Motor neuron (in vitro differentiated cells): Measurements from ENCODE around the gene NIFK. TPM values are rescaled to one million over a fixed set of nuclear protein-coding genes. Genes with fewer than 3 reads are reported as not detected.
"Not testable (repeated sequence)": the region's sequence is repeated elsewhere in the genome, so short reads cannot be mapped to it uniquely, and the experiment has no call there.

Experiments used
- ATAC-seq, 8 experiments: fragments of 200-7000 bp; cut with Tn5 transposase; replicated peaks in 6 of 8; 2 replicates each; pipeline ENCODE4 v1.8.0; 2021; ENCODE audit warnings: mild to moderate bottlenecking in 8 of 8, moderate library complexity in 8 of 8
- H3K27ac ChIP-seq, 2 donors: fragments of 250-450 bp; sonication (Bioruptor Pico); 2 replicates each; pipeline ENCODE4 v1.9.0; 2021; ENCODE audit warnings: antibody characterized with exemption in 2 of 2, mild to moderate bottlenecking in 2 of 2, moderate library complexity in 1 of 2
- H3K4me1 ChIP-seq, 2 donors: fragments of 250-450 bp; sonication (Bioruptor Pico); replicated peaks in 1 of 2; 2 replicates each; pipeline ENCODE4 v1.6.1; 2021; ENCODE audit warnings: antibody characterized with exemption in 2 of 2, mild to moderate bottlenecking in 2 of 2, moderate library complexity in 1 of 2
- H3K4me3 ChIP-seq, 5 donors: fragments of 250-450 bp; sonication (Bioruptor Pico); 2 replicates each; pipeline ENCODE4 v1.9.0; 2021; ENCODE audit warnings: antibody characterized with exemption in 5 of 5, mild to moderate bottlenecking in 5 of 5, moderate library complexity in 4 of 5
- WGBS, 10 experiments: fragments of 450-650 bp; shearing (Covaris generic); methylation state at CpG; one replicate each; pipeline ENCODE4 v1.0.0; 2022; 5-methylcytosine and 5-hydroxymethylcytosine counted together
- in situ Hi-C, 9 experiments: fragments of 400-800 bp; cut with MboI; loops; one replicate each; pipeline ENCODE4 v1.15.0; 2021; ENCODE audit warnings: low sequenced_read_pairs in 9 of 9, low pct_unique_long_range_greater_than_20kb in 2 of 9; ENCODE audit not compliant: unreplicated experiment in 9 of 9
- total RNA-seq, 8 experiments: library from RNA; unstranded; fragments of 300-600 nt; gene quantifications; 2 replicates each; pipeline versions ENCODE4 v1.2.3 to v1.2.4, GENCODE V29; 2022

NIFK gene
- total RNA-seq, 8 experiments from 2014 or later: 34.1 to 106 (median 60.4) TPM

- H3K4me1 ChIP-seq: peaks cover 12 to 16% of the 10 kb centered on the region in 2 donors
- in situ Hi-C loops: no loop called here
- 0% methylated on average over 1 to 8 of the region's 67 CpGs for WGBS, 10 experiments
- peak within 1 kb of the TSS; percentile 68 to 96 (median 72) for H3K4me3 ChIP-seq
- peak within 1 kb of the TSS; percentile 94 to 97 for H3K27ac ChIP-seq
- peak; percentile 97 to 99 (median 98) for ATAC-seq
Measured at GRCh38 chr2:121755237-121756111, 18.8 kb upstream of the NIFK start, which contains the start of gene TSN. TSS of gene TSN (plus strand) at chr2:121755651. CDS start at chr2:121755780, 129 bp downstream.

- peak overlapping the region; percentile 74 to 97 for H3K27ac ChIP-seq
- peaks cover 12 to 16% of the 10 kb centered on the region in 2 donors for H3K4me1 ChIP-seq
- H3K4me3 ChIP-seq: peak overlapping the region; percentile 68 to 96 (median 72)
- 0 to 10% (median 0%) methylated on average over 2 to 8 of the region's 8 CpGs; no CpG with 5 or more reads in 1 of the 10 experiments for WGBS, 10 experiments
- ATAC-seq: peak in 3 of 8 experiments; percentile 6 to 9 (median 8)
- in situ Hi-C loops: no loop called here
Measured at GRCh38 chr2:121754851-121755236, 18.2 kb upstream of the NIFK start.

- in situ Hi-C loops: no loop called here
- H3K4me1 ChIP-seq: no peaks in the 10 kb centered on the region
- no peak overlapping the region for H3K27ac ChIP-seq
- no peak overlapping the region for H3K4me3 ChIP-seq
- 12 to 90% (median 55%) methylated on average over 1 to 4 of the region's 4 CpGs; no CpG with 5 or more reads in 1 of the 10 experiments for WGBS, 10 experiments
- ATAC-seq: peak in 3 of 8 experiments; percentile 74 to 89 (median 89)
Measured at GRCh38 chr2:121748202-121748601, 11.5 kb upstream of the NIFK start.

DNA sequence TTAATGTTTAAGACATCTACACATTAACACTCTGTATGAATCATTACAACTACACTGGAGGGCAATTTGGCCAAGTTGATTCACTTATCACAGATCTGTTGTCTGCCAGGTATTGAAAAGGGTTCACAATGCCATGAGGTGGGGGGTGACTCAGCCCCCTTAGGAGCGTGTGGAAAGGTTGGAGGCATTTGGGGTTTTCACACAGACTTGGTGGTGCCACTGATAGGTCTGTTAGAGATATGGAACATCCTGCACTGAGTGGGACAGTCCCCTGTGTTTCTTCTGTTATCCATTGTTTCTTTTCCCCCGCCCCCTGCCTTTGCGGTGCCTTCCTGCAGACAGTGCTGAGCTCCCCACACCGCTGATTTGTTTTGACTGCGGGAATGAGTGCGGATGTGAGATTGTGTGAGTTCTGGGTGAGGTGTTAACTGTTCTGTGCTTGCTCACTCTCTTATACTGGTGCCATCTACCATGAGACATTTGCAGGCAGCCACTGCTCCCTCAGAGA, 9.4 kb upstream of the NIFK start:
- no peaks in the 10 kb centered on the region for H3K4me1 ChIP-seq
- no peak for ATAC-seq
- WGBS, 10 experiments: 58 to 80% (median 68%) methylated on average over 1 to 6 of the region's 6 CpGs; no CpG with 5 or more reads in 5 of the 10 experiments
- in situ Hi-C loops: no loop called here
- H3K4me3 ChIP-seq: no peak overlapping the region
- no peak overlapping the region for H3K27ac ChIP-seq

- in situ Hi-C loops: no loop called here
- Histone ChIP-seq H3K4me1 (no peaks in the 10 kb centered on the region), H3K27ac (no peak overlapping the region), H3K4me3 (no peak overlapping the region)
- 67 to 100% (median 93%) methylated on average over 1 to 3 of the region's 3 CpGs; no CpG with 5 or more reads in 3 of the 10 experiments for WGBS, 10 experiments
- no peak for ATAC-seq
Measured at GRCh38 chr2:121741450-121741849, 4.8 kb upstream of the NIFK start.

DNA sequence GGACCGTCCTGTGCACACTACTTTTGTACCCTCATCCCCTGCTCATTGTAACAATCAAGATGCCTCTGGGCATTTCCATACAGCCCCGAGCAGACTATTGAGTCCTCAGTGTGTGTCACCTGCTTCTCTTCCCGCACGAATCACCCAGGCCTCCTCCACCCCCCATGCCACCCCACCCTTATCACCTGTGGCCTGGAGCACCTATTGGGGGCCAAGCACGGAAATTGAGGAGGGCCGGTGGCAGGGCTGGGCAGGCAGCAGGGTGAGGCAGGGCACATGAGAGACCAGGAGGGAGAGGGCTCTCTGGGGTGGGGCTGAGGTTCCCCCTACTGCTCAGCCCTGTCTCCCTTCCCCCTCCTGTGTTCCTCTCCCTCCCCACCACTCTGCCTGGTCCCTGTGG, 4.3 kb upstream of the NIFK start:
- Histone ChIP-seq H3K27ac (no peak overlapping the region), H3K4me3 (no peak overlapping the region), H3K4me1 (no peaks in the 10 kb centered on the region)
- in situ Hi-C loops: no loop called here
- WGBS, 10 experiments: 44 to 85% (median 70%) methylated on average over 1 to 4 of the region's 6 CpGs; no CpG with 5 or more reads in 4 of the 10 experiments
- ATAC-seq: no peak

DNA sequence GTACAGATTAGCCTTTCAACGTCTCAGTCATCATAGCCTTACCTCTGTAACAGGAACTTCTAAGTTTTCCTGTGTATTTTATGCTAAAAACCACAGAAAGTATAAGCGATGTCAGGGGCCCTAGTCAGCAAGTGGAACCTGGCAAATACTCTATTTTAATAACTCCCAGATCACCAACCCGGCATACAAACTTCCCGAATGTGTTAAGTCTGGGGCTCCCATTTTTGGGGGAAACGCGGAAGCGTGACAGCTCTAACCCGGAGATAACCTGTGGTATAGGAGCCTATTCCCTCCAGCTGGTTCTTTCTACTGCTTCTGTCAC, 574 bp downstream of the NIFK start:
- ATAC-seq: no peak
- WGBS, 10 experiments: 0 to 20% (median 0%) methylated on average over 1 to 8 of the region's 8 CpGs; no CpG with 5 or more reads in 1 of the 10 experiments
- Histone ChIP-seq H3K27ac (peak overlapping the region; percentile 48 to 88), H3K4me1 (peaks cover 0 to 6% of the 10 kb centered on the region in 2 donors), H3K4me3 (peak overlapping the region; percentile 49 to 83 (median 77))
- in situ Hi-C loops: no loop called here

- ATAC-seq: no peak
- in situ Hi-C loops: no loop called here
- 1 to 46% (median 28%) methylated on average over 5 to 10 of the region's 10 CpGs for WGBS, 10 experiments
- peak overlapping the region; percentile 49 to 83 (median 77) for H3K4me3 ChIP-seq
- H3K27ac ChIP-seq: no peak overlapping the region
- H3K4me1 ChIP-seq: peaks cover 0 to 6% of the 10 kb centered on the region in 2 donors
Measured at GRCh38 chr2:121735518-121736074, 1.1 kb downstream of the NIFK start.

DNA sequence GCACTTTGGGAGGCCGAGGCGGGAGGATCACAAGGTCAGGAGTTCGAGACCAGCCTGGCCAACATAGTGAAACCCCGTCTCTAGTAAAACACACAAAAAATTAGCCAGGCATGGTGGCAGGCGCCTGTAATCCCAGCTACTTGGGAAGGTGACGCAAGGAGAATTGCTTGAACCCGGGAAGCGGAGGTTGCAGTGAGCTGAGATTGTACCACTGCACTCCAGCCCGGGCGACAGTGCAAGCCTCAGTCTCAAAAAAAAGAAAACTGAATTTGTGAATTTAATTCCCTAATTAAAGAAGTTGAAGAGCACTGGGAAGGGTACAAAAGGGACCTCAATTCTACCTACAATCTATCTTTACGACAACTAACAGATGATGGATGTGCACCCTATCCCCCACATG, 2.1 kb downstream of the NIFK start:
- ATAC-seq, in situ Hi-C loops, H3K4me1 ChIP-seq, H3K27ac ChIP-seq, H3K4me3 ChIP-seq: not testable (repeated sequence)
- 67 to 100% (median 94%) methylated on average over 1 to 6 of the region's 11 CpGs; no CpG with 5 or more reads in 1 of the 10 experiments for WGBS, 10 experiments

GRCh38 chr2:121731366-121731765, 5.3 kb downstream of the NIFK start:
- in situ Hi-C loops: no loop called here
- 84 to 100% (median 95%) methylated on average over 3 to 6 of the region's 6 CpGs; no CpG with 5 or more reads in 5 of the 10 experiments for WGBS, 10 experiments

DNA sequence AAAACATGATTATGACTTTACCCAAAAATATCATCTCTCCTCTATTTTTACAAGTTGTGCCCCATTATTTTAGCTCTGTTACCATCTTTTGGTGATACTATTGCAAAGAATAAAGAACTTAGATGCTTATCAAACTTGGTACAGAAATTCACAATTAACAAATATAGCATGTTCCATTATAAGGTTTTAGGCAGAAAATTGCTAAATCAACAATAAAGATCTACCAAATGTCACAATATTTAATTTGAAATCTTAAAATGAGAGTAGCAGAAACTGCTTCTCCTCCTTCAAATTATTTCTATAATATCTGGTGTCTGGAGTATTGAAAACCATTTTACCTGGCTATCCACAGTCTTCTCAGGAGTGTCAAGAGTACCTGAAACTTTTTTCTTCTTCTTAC, 8.7 kb downstream of the NIFK start:
- H3K4me3 ChIP-seq: no peak overlapping the region
- no peak for ATAC-seq
- in situ Hi-C loops: no loop called here
- H3K4me1 ChIP-seq: no peaks in the 10 kb centered on the region
- H3K27ac ChIP-seq: no peak overlapping the region

More at GRCh38 chr2:121731366-121731765, 5.3 kb downstream of the NIFK start:
- H3K4me1 ChIP-seq: peaks cover 0 to 6% of the 10 kb centered on the region in 2 donors
- ATAC-seq: no peak
- H3K4me3 ChIP-seq: no peak overlapping the region
- H3K27ac ChIP-seq: no peak overlapping the region

- no peak overlapping the region for H3K27ac ChIP-seq
- H3K4me1 ChIP-seq: no peaks in the 10 kb centered on the region
- no peak overlapping the region for H3K4me3 ChIP-seq
- in situ Hi-C loops: no loop called here
- WGBS, 10 experiments: 88 to 100% (median 95%) methylated on average over 1 to 2 of the region's 2 CpGs; no CpG with 5 or more reads in 5 of the 10 experiments
- ATAC-seq: no peak
Measured at GRCh38 chr2:121727332-121727731, 9.3 kb downstream of the NIFK start.

GRCh38 chr2:121723316-121723715, 13.4 kb downstream of the NIFK start:
- in situ Hi-C loops: loop anchor here in 2 of 9 experiments (25.0 kb wide), 3 partner anchors 111 to 336 kb away; partner anchors contain the start of gene RNU4ATAC (in 2 of the 2)
- WGBS, 10 experiments: 20 to 100% (median 90%) methylated on average over 1 to 4 of the region's 5 CpGs; no CpG with 5 or more reads in 5 of the 10 experiments
- H3K4me3 ChIP-seq: no peak overlapping the region
- no peak overlapping the region for H3K27ac ChIP-seq
- ATAC-seq: no peak
- H3K4me1 ChIP-seq: no peaks in the 10 kb centered on the region
